Gastroesophageal sphincter (tissue), 4 donors: Measurements from ENCODE around the gene THRB. TPM values are rescaled to one million over a fixed set of nuclear protein-coding genes. Genes with fewer than 3 reads are reported as not detected.

Experiments
- ATAC-seq: fragments of 150-250 bp; one replicate; pipeline ENCODE4 v1.9.1; 2016; ENCODE audit warnings: mild to moderate bottlenecking, moderate library complexity
- H3K27ac ChIP-seq, 4 donors: fragments of 200-600 bp; sonication (generic) in 3 of 4; 1 replicate in 3 of 4; 2 replicates in 1 of 4; pipeline ENCODE4 v1.5.1; 2016 to 2019
- H3K27me3 ChIP-seq: fragments of 200-600 bp; sonication (generic); one replicate; pipeline ENCODE4 v1.5.1; 2019
- H3K36me3 ChIP-seq, 2 donors: fragments of 200-600 bp; sonication (generic); one replicate each; pipeline ENCODE4 v1.5.1; 2019; ENCODE audit warnings: control low read depth in 1 of 2
- H3K4me1 ChIP-seq, 3 donors: fragments of 200-600 bp; sonication (generic); 1 replicate in 2 of 3; 2 replicates in 1 of 3; pipeline ENCODE4 v1.5.1; 2016 to 2019; ENCODE audit warnings: control low read depth in 2 of 3
- H3K4me3 ChIP-seq, 2 donors: fragments of 200-600 bp; sonication (generic); one replicate each; pipeline ENCODE4 v1.5.1; 2019; ENCODE audit warnings: mild to moderate bottlenecking in 1 of 2, moderate library complexity in 1 of 2
- H3K9me3 ChIP-seq, 3 donors: fragments of 200-600 bp; sonication (generic); one replicate each; pipeline ENCODE4 v1.5.1; 2017 to 2019; ENCODE audit warnings: control low read depth in 2 of 3
- EP300 ChIP-seq: sonication (generic); formaldehyde crosslinking; IDR thresholded peaks from one replicate; pipeline ENCODE4 v1.6.1; 2017; ENCODE audit warnings: antibody characterized with exemption, mild to moderate bottlenecking
- POLR2A ChIP-seq, 2 donors: fragments of 450-650 bp; IDR thresholded peaks; one replicate each; pipeline ENCODE4 v1.6.1; 2017; ENCODE audit warnings: antibody characterized with exemption in 2 of 2, mild to moderate bottlenecking in 2 of 2, moderate library complexity in 1 of 2
- POLR2AphosphoS5 ChIP-seq: sonication (generic); formaldehyde crosslinking; IDR thresholded peaks from one replicate; pipeline ENCODE4 v1.6.1; 2017; ENCODE audit warnings: antibody characterized with exemption
- WGBS, 2 donors: methylation state at CpG; one replicate each; pipeline ENCODE4 v1.1.5; 2018; ENCODE audit warnings: low coverage in 1 of 2; 5-methylcytosine and 5-hydroxymethylcytosine counted together
- total RNA-seq, 4 donors: library from RNA; depleted of rRNA; stranded (reverse); fragments of >200 nt; gene quantifications; one replicate each; pipeline ENCODE4 v1.1.0, GENCODE V29; 2016
- TF ChIP-seq, protein P1 (sequence below), 4 experiments: fragments of 200-600 bp in 2 of 4; fragments of 450-650 bp in 2 of 4; sonication (generic) in 1 of 4; IDR thresholded peaks; one replicate each; pipeline ENCODE4 v1.5.1; 2017 to 2019; ENCODE audit warnings: antibody characterized with exemption in 4 of 4, mild to moderate bottlenecking in 2 of 4, moderate library complexity in 2 of 4

THRB gene
- total RNA-seq, 4 donors from 2014 or later: 42.5 to 61.9 (median 55.8) TPM

DNA sequence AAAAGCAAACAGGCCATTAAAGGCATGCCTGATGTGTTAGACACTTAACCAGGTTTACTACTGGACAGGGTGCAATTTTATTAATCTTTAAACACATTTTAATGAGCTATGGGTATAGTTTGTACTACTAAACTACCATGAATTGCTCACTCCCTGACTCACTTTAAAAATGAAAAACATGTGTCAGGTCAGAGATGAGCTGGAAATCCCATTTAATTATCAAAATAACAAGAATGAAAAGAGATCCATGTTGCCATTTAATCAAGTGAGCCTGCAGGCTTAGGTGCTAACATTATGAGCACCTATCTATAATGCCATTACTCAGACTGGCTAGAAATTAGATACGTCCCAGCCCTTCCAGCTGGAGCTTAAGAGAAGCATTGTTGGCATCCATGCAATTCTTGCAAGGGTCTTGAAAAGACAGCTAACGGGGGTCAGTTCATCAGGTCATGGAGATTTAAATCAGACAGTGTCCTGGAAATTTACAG is 224.4 kb downstream of the THRB start:
- Histone ChIP-seq H3K9me3 (no peaks in the 10 kb centered on the region), H3K4me3 (no peak overlapping the region), H3K36me3 (no peaks in the 10 kb centered on the region), H3K27me3 (no peaks in the 10 kb centered on the region), H3K4me1 (peaks cover 0 to 4% (median 0%) of the 10 kb centered on the region in 3 donors), H3K27ac (no peak overlapping the region)
- TF ChIP-seq, protein P1, sequence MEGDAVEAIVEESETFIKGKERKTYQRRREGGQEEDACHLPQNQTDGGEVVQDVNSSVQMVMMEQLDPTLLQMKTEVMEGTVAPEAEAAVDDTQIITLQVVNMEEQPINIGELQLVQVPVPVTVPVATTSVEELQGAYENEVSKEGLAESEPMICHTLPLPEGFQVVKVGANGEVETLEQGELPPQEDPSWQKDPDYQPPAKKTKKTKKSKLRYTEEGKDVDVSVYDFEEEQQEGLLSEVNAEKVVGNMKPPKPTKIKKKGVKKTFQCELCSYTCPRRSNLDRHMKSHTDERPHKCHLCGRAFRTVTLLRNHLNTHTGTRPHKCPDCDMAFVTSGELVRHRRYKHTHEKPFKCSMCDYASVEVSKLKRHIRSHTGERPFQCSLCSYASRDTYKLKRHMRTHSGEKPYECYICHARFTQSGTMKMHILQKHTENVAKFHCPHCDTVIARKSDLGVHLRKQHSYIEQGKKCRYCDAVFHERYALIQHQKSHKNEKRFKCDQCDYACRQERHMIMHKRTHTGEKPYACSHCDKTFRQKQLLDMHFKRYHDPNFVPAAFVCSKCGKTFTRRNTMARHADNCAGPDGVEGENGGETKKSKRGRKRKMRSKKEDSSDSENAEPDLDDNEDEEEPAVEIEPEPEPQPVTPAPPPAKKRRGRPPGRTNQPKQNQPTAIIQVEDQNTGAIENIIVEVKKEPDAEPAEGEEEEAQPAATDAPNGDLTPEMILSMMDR (IDR thresholded peaks at IDR 0.05): no peak
- TF ChIP-seq EP300: no peak
- TF ChIP-seq POLR2AphosphoS5: no peak
- no peak for TF ChIP-seq POLR2A (IDR thresholded peaks at IDR 0.05)
- 60 to 73% methylated on average over 1 to 2 of the region's 2 CpGs for WGBS, 2 donors
- ATAC-seq: no peak

DNA sequence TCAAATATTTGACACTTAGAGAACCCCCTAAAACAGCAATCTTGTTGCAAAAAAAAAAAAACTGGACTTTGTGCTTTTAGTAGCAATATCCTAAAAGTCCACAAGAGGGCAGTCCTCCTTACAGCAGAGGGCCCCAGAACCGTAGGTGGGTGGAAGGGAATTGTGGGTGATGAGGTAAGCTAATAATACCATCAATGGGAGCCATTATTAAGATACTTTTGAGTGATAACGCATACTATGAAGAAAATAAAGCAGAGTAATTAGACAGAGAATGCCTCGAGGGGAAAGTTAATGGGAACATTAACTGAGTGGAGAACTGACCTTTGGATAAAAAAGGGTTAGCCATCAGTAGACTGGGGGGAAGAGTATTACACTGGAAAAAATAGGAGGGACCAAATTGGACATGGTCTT is 229.9 kb downstream of the THRB start:
- WGBS, 2 donors: 45 to 59% methylated on average over 3 of the region's 3 CpGs
- Histone ChIP-seq H3K27me3 (no peaks in the 10 kb centered on the region), H3K27ac (no peak overlapping the region), H3K4me3 (no peak overlapping the region), H3K36me3 (no peaks in the 10 kb centered on the region), H3K9me3 (no peaks in the 10 kb centered on the region), H3K4me1 (peaks cover 0 to 40% (median 5%) of the 10 kb centered on the region in 3 donors)
- ATAC-seq: no peak
- TF ChIP-seq POLR2A (IDR thresholded peaks at IDR 0.05): no peak
- no peak for TF ChIP-seq POLR2AphosphoS5
- no peak for TF ChIP-seq EP300
- TF ChIP-seq, protein P1 (IDR thresholded peaks at IDR 0.05): peak; percentile 70 to 73 (median 71)

DNA sequence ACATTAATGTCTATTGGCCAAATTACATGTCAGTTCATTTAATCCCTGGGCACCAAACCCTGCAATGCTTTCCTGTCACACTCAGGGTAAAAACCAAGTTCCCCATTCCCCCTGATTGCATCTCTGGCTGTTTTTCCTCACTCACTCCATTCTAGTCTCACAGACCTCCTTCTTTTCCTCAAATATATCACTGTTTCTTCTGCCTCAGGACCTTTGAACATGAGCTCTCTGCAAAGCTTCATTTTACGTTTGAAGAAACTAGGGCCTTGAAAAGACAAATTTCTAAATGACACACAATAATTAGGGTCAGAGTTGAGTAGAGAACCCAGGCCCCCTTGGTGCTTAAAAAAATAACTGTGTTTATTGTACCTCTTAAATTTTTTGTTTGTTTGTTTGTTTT is 230.6 kb downstream of the THRB start:
- Histone ChIP-seq H3K4me3 (no peak overlapping the region), H3K4me1 (peaks cover under 1 to 44% (median 5%) of the 10 kb centered on the region in 3 donors), H3K9me3 (no peaks in the 10 kb centered on the region), H3K36me3 (no peaks in the 10 kb centered on the region), H3K27me3 (no peaks in the 10 kb centered on the region), H3K27ac (no peak overlapping the region)
- WGBS, 2 donors: 86 to 100% methylated on average over 1 of the region's 1 CpG
- ATAC-seq: no peak
- TF ChIP-seq, protein P1 (IDR thresholded peaks at IDR 0.05): no peak
- TF ChIP-seq EP300 (no peak), POLR2A (IDR thresholded peaks at IDR 0.05) (no peak)

DNA sequence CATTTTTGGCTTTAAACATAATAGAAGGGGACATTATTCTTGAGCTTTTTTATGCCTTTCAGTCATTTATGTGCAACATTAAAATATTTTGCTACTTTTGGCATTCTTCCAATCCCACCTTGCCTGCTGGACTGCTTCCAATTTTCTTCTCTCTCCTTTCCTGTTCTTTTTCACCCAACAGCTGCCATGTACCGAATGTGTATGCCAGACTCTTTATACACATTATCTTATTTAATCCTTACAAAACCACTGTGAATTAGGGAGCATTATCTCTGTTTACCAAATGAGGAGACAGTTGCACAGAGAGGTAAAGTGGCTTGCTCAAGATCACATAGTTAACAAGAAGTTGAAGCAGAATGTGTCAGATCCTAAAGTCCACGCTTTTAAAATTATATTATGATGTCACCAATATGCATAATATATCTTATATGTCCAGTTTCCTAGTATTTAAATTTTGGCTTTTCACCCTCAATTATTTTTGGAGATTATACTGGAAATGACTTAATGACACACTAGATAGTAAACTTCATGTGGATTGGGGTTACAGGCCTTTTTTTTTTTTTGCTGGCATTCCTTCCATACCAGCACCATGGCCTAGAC is 231.5 kb downstream of the THRB start:
- 35 to 39% methylated on average over 2 of the region's 2 CpGs for WGBS, 2 donors
- Histone ChIP-seq H3K27ac (peak overlapping the region in 1 of 4 donors; percentile 0), H3K27me3 (no peaks in the 10 kb centered on the region), H3K4me3 (no peak overlapping the region), H3K4me1 (peaks cover 4 to 53% (median 5%) of the 10 kb centered on the region in 3 donors), H3K36me3 (no peaks in the 10 kb centered on the region), H3K9me3 (no peaks in the 10 kb centered on the region)
- TF ChIP-seq, protein P1 (IDR thresholded peaks at IDR 0.05): no peak
- no peak for TF ChIP-seq EP300
- no peak for TF ChIP-seq POLR2A (IDR thresholded peaks at IDR 0.05)
- TF ChIP-seq POLR2AphosphoS5: no peak
- ATAC-seq: no peak

DNA sequence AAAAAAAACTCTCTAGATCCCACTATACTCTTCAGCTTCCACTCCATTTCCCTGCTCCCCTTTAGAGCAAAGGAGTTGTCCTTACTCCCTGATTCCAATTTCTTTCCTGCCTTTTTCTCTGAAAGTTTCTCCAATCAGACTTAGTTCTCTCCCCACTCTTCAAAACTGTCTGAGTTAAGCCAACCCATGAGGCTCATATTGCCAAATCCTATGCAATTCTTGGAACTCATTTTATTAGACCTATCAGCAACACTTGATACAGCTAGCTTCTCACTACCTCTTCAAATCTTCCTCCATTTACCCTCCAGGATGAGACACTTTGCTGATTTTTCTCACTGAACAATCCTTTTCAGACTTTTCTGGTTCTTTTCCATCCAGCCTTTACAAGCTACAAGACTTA is 233.1 kb downstream of the THRB start:
- Histone ChIP-seq H3K4me3 (no peak overlapping the region), H3K36me3 (no peaks in the 10 kb centered on the region), H3K27me3 (no peaks in the 10 kb centered on the region), H3K27ac (no peak overlapping the region), H3K4me1 (peaks cover 4 to 58% (median 5%) of the 10 kb centered on the region in 3 donors), H3K9me3 (no peaks in the 10 kb centered on the region)
- TF ChIP-seq EP300: no peak
- no peak for TF ChIP-seq POLR2AphosphoS5
- TF ChIP-seq, protein P1 (IDR thresholded peaks at IDR 0.05): no peak
- no peak for TF ChIP-seq POLR2A (IDR thresholded peaks at IDR 0.05)
- ATAC-seq: no peak
